Vagina (tissue), 2 donors: ENCODE data around the gene RBPJ. TPM values are rescaled to one million over a fixed set of nuclear protein-coding genes. Genes with fewer than 3 reads are reported as not detected.

Source experiments
- DNase-seq, 2 donors: peaks; one replicate each; pipeline ENCODE4 v3.0.0-alpha.2; 2017; ENCODE audit errors: extremely low spot score in 2 of 2
- H3K27ac ChIP-seq: fragments of 200-600 bp; sonication (generic); one replicate; pipeline ENCODE4 v1.5.1; 2019
- H3K27me3 ChIP-seq: fragments of 200-600 bp; sonication (generic); one replicate; pipeline ENCODE4 v1.5.1; 2019
- H3K36me3 ChIP-seq, 2 donors: fragments of 200-600 bp; sonication (generic); one replicate each; pipeline ENCODE4 v1.5.1; 2017 to 2019
- H3K4me1 ChIP-seq: fragments of 200-600 bp; sonication (generic); one replicate; pipeline ENCODE4 v1.5.1; 2019
- H3K4me3 ChIP-seq, 2 donors: fragments of 200-600 bp; sonication (generic); 1 replicate in 1 of 2; 2 replicates in 1 of 2; pipeline ENCODE4 v1.5.1; 2016 to 2019
- H3K9me3 ChIP-seq: fragments of 200-600 bp; sonication (generic); one replicate; pipeline ENCODE4 v1.5.1; 2019
- POLR2A ChIP-seq, 2 donors: fragments of 450-650 bp; IDR thresholded peaks; one replicate each; pipeline ENCODE4 v1.6.1; 2017; ENCODE audit warnings: antibody characterized with exemption in 2 of 2, mild to moderate bottlenecking in 2 of 2, moderate library complexity in 2 of 2
- POLR2AphosphoS5 ChIP-seq, 2 donors: sonication (generic); formaldehyde crosslinking; IDR thresholded peaks; one replicate each; pipeline ENCODE4 v1.9.0; 2017; ENCODE audit warnings: antibody characterized with exemption in 2 of 2, mild to moderate bottlenecking in 2 of 2, low read depth in 1 of 2; ENCODE audit not compliant: insufficient read depth in 1 of 2
- intact Hi-C: fragments of 100-400 bp; cut with DNase I; formaldehyde crosslinking; loops from one replicate; pipeline ENCODE4 v1.15.1; 2023
- total RNA-seq: library from RNA; depleted of rRNA; stranded (reverse); fragments of >200 nt; gene quantifications from one replicate; pipeline ENCODE4 v1.2.3, GENCODE V29; 2016
- TF ChIP-seq, protein P1 (sequence below), 3 experiments: fragments of 450-650 bp in 2 of 3; fragments of 200-600 bp in 1 of 3; sonication (generic) in 1 of 3; IDR thresholded peaks; one replicate each; pipeline ENCODE4 v1.5.1; 2017 to 2019; ENCODE audit warnings: antibody characterized with exemption in 3 of 3, mild to moderate bottlenecking in 2 of 3, moderate library complexity in 2 of 3

The RBPJ gene
- total RNA-seq, 1 donor from 2014 or later: 50.8 TPM

DNA sequence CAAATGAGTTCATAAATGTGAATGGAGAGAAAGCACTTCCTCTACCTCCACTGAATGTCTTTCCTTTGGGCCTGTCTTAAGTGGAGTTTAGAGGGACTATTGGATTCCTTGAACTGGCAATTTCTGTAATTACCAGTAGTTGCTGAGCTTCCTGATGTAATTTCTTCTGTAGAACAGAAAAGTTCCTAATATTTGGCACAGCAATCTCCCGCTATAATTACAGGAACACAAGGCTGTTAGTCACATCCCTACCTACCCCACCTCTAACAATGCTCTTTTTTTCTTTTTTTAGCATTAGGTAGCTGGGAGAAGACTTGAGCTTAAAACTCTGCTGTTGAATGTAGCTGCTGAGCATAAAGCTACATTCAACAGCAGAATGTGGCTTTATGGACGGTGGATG, 24.8 kb upstream of the RBPJ start:
- no peak overlapping the region for H3K4me3 ChIP-seq
- peaks cover 7% of the 10 kb centered on the region for H3K4me1 ChIP-seq
- TF ChIP-seq POLR2A (IDR thresholded peaks at IDR 0.05): no peak
- no peak for TF ChIP-seq POLR2AphosphoS5 (IDR thresholded peaks at IDR 0.05; ENCODE audit: insufficient read depth in 1 of 2, low read depth in 1 of 2)
- TF ChIP-seq, protein P1, sequence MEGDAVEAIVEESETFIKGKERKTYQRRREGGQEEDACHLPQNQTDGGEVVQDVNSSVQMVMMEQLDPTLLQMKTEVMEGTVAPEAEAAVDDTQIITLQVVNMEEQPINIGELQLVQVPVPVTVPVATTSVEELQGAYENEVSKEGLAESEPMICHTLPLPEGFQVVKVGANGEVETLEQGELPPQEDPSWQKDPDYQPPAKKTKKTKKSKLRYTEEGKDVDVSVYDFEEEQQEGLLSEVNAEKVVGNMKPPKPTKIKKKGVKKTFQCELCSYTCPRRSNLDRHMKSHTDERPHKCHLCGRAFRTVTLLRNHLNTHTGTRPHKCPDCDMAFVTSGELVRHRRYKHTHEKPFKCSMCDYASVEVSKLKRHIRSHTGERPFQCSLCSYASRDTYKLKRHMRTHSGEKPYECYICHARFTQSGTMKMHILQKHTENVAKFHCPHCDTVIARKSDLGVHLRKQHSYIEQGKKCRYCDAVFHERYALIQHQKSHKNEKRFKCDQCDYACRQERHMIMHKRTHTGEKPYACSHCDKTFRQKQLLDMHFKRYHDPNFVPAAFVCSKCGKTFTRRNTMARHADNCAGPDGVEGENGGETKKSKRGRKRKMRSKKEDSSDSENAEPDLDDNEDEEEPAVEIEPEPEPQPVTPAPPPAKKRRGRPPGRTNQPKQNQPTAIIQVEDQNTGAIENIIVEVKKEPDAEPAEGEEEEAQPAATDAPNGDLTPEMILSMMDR (IDR thresholded peaks at IDR 0.05): no peak
- H3K36me3 ChIP-seq: no peaks in the 10 kb centered on the region
- no peak overlapping the region for H3K27ac ChIP-seq
- intact Hi-C loops: no loop called here
- H3K27me3 ChIP-seq: no peaks in the 10 kb centered on the region
- DNase-seq: no peak
- no peaks in the 10 kb centered on the region for H3K9me3 ChIP-seq

DNA sequence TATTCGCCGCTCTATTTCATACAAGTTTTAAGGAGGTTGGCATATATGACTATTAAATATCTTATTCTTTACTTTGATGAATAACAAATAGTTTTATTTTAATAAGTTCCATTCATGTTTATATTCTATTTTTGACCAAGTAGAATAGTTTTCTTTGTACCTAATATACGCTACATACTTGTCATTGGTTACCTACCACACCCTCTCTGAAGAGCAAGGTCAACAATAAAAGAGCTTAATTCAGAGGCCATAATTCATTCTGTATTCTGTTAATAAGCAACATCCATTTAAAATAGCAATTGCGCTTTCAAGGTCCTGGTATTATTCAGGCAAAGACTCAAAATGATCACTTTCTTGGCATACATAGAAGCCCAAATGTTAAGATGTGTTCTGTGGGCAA, 24.3 kb upstream of the RBPJ start:
- Histone ChIP-seq H3K36me3 (no peaks in the 10 kb centered on the region), H3K4me3 (no peak overlapping the region), H3K4me1 (peaks cover 7% of the 10 kb centered on the region), H3K9me3 (no peaks in the 10 kb centered on the region), H3K27ac (no peak overlapping the region), H3K27me3 (no peaks in the 10 kb centered on the region)
- DNase-seq: no peak
- no peak for TF ChIP-seq POLR2AphosphoS5 (IDR thresholded peaks at IDR 0.05; ENCODE audit: insufficient read depth in 1 of 2, low read depth in 1 of 2)
- intact Hi-C loops: no loop called here

DNA sequence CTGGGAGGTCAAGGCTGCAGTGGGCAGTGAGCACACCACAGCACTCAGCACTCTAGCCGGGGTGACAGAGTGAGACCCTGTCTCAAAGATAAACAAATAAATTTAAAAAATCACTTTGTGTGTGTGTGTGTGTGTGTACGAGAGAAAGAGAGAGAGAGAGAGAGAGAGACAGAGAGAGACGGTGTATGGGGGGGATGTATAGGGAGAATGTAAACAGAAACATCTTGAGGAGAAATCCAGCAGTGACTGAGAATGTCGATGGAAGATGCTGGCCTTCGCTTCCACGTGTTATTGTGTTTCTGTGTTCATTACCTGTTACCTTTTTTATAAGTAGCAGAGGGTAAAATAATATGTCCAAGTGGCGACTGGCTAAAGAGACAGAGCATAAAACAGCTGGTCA, 23.6 kb upstream of the RBPJ start:
- intact Hi-C loops: no loop called here
- H3K27ac ChIP-seq: no peak overlapping the region
- H3K4me1 ChIP-seq: peaks cover 7% of the 10 kb centered on the region
- no peak overlapping the region for H3K4me3 ChIP-seq
- H3K27me3 ChIP-seq: no peaks in the 10 kb centered on the region
- DNase-seq: no peak
- H3K9me3 ChIP-seq: no peaks in the 10 kb centered on the region
- TF ChIP-seq, protein P1 (IDR thresholded peaks at IDR 0.05): no peak
- TF ChIP-seq POLR2A (IDR thresholded peaks at IDR 0.05) (no peak), POLR2AphosphoS5 (IDR thresholded peaks at IDR 0.05; ENCODE audit: insufficient read depth in 1 of 2, low read depth in 1 of 2) (no peak)
- no peaks in the 10 kb centered on the region for H3K36me3 ChIP-seq

DNA sequence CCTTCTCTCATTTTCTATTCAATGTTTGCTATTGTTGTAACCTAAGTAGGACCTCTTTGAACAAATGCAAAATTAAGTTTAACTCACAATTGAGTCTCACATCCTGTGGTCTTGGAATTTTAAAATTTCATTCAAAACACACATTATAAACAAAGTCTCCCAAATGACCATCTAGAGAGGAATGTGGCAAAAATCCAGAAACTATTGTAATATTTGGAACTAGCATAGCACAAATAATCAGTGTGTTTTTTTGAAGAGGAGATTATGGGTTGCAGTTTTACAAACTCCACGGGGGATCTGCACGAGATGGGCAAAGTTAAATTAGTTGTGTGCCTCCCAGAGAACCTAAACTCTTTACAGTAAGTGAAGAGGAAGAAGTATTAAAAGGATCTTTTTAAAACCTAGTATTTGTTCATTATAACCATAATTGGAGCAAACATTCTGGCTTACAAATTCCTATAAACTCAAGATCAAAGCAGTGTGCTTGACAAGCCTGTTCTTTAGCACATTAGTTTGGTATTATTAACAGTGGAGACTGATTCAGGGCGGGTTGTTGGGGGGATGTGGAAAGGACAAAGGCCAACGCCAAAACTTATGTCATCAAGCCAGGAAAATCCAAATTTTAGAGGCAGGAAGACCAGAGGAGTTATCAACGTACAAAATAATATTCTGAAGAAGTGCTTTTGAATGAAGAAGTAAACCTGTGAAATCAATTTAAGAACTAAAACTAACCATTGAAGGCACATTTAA, 22.4 kb upstream of the RBPJ start:
- no peak for TF ChIP-seq POLR2AphosphoS5 (IDR thresholded peaks at IDR 0.05; ENCODE audit: insufficient read depth in 1 of 2, low read depth in 1 of 2)
- no peak for TF ChIP-seq POLR2A (IDR thresholded peaks at IDR 0.05)
- TF ChIP-seq, protein P1 (IDR thresholded peaks at IDR 0.05): no peak
- intact Hi-C loops: no loop called here
- Histone ChIP-seq H3K27me3 (no peaks in the 10 kb centered on the region), H3K4me3 (no peak overlapping the region), H3K9me3 (no peaks in the 10 kb centered on the region), H3K27ac (no peak overlapping the region), H3K4me1 (peaks cover 7% of the 10 kb centered on the region), H3K36me3 (no peaks in the 10 kb centered on the region)
- no peak for DNase-seq

DNA sequence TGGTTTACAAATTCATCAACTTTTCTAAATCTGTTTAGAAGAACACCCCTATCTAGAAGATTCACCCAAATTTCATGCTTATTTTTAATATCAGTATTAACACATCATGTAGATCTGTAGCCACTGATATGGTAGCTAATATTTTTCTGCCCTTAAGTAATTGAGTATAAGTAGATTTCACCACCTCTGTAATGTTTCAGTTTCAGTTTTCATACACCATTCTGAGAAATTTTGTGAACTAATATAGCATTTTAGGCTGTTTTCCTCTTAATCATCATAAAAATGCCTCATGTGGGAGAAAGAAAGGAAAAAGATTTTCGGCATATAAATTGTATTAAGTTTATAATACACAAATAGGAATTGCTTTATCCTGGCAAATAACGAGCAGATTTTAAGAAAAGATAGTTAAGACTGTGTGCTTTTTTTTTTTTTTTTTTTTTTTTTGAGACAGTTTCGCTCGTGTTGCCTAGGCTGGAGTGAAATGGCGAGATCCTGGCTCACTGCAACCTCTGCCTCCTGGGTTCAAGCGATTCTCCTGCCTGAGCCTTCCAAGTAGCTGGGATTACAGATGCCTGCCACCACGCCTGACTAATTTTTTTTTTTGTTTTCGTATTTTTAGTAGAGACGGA, 21.4 kb upstream of the RBPJ start:
- no peak for DNase-seq
- TF ChIP-seq POLR2A (IDR thresholded peaks at IDR 0.05) (no peak), POLR2AphosphoS5 (IDR thresholded peaks at IDR 0.05; ENCODE audit: insufficient read depth in 1 of 2, low read depth in 1 of 2) (no peak)
- TF ChIP-seq, protein P1 (IDR thresholded peaks at IDR 0.05): no peak
- Histone ChIP-seq H3K4me3 (no peak overlapping the region), H3K9me3 (no peaks in the 10 kb centered on the region), H3K36me3 (no peaks in the 10 kb centered on the region), H3K4me1 (peaks cover 7% of the 10 kb centered on the region), H3K27ac (no peak overlapping the region), H3K27me3 (no peaks in the 10 kb centered on the region)
- intact Hi-C loops: no loop called here
